HG02840 (cell line): ENCODE measurements around the gene UTP18.
"Not testable (repeated sequence)": the region's sequence is repeated elsewhere in the genome, so short reads cannot be mapped to it uniquely, and the experiment has no call there.

Experiments
- ATAC-seq: cut with Tn5 transposase; IDR thresholded peaks from one replicate; pipeline ENCODE4 v1.9.1; 2021; ENCODE audit warnings: mild to moderate bottlenecking, moderate library complexity, moderate number of reproducible peaks; ENCODE audit not compliant: unreplicated experiment, low FRiP score

The UTP18 gene

GRCh38 chr17:51258756-51259563 lies 1.4 kb upstream of the UTP18 start:
- no peak for ATAC-seq

DNA sequence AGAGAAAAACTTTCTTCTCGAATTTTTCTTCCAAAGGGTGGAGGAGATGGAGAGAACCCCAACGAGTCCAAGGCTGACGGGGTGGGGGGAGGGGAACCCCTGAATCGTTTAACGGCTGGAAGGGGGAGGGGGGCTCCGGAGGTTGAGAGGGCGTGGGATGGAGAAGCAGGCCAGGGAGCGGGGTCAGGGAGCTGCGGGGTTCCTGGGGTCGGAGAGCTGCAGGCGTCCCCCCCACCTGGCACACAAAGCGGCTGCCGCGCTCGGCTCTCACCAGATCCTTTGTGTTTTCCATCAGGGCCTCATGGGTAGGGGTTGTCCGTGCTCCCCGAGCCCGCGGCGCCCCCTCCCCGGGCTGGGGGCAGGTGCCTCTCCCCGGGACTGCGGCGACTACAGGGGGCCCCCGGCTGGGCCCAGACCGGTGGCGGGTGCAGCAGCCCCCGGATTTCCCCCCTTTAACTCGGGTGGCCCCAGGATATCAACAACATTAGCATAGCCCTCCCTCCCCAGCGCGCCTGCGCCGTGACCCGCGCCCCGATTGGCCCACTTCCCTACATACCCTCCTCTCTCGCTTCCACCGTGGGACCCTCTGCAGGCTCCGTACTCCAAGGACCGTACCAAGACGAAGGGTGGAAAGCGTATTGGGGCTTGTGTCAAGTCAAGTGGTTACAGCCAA lies 646 bp upstream of the UTP18 start, which contains the start of gene MBTD1:
MBTD1 (minus strand) TSS at position 486 of the 673 bp plus-strand sequence. CDS start 34,888 bp downstream, outside the sequence.
- peak; percentile 77 for ATAC-seq

DNA sequence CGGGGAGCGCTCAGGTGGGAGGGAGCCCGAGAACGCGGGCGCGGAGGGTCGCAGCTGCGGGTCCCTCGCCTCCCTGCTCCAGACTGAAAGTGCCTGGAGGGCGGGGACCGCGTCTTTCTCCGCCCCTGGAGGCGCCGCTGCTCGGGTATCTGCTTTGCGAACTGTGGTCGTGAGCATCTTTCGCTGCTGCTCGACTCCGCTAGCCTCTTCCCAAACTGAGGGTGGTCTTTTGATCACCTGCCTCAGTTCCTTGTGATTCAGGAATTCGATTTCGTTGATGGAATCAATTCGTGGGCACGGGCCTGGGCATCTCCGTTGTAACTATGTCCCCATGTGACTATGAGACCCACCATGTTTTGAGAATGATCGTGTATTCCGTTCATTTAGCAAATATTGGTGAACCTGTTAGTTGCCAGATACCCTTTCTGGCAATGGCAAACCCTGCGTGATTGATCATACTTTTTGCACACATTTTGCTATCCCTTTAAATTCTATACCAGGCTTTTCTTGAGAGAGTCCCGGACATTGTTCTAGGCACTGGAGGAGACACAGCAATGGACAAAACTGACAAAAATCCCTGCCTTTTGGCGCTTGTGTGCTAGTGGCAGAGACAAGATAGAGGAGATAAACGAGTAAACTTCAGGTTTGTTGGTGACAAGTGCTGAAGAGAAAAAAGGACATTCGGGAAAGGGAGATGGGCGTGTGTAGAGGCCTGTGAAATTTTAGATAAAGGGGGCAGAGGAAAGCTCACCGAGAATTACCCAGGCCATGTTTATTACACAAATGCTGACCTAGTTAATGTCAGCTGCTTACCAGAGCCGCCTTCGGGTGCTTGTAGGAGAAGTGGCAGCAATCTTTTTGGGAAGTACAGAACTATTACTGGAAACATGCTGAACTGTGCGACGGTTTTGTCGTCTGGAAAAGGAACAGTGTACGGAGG lies 948 bp downstream of the UTP18 start:
- no peak for ATAC-seq

DNA sequence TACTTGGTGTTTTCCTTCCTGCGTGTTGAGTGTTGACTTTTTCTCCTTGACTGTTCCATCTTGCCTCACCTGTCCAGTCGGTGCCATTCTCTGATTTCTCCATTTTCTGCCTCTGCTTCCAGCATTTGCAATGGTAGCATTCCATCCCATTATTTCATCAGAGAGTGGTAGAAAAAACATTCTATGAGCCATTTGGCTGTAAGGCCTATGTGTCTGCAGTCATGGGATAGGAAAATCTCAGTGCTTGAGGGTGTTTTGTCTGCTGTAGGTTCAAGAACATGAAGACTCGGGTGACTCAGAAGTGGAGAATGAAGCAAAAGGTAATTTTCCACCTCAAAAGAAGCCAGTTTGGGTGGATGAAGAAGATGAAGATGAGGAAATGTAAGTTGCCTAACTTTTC lies 2.7 kb downstream of the UTP18 start:
- ATAC-seq = no peak

DNA sequence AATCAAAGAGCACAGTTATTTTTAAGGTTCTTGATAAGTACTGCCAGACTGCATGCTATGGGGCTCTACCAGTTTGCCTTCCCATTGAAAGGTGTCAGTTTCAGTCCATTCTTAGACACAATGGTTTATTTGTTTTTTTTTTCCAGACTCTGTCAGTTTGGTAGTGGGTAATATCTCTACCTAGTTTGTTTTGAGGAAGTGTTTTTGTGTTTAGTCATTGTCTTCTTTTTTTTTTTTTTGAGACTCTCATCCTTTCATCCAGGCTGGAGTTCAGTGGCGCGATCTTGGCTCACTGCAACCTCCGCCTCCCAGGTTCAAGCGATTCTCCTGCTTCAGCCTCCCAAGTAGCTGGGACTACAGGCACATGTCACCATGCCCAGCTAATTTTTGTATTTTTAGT lies 4.1 kb downstream of the UTP18 start:
- not testable (repeated sequence) for ATAC-seq

DNA sequence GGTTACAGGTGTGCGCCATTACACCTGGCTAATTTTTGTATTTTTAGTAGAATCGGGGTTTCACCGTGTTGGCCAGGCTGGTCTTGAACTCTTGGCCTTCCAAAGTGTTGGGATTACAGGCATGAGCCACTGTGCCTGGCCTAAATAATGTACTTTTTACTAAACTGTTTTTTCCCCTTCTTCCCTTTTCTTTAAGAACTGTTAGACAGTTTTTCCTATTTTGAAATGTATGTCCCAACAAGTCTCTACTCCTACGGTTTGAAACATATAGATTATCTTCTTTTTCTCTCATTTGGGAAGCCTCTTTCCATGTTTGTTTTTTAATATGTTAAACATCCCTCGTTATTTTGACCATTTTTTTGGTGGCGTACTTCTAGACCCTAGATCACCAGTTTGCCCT lies 9.6 kb downstream of the UTP18 start:
- no peak for ATAC-seq

DNA sequence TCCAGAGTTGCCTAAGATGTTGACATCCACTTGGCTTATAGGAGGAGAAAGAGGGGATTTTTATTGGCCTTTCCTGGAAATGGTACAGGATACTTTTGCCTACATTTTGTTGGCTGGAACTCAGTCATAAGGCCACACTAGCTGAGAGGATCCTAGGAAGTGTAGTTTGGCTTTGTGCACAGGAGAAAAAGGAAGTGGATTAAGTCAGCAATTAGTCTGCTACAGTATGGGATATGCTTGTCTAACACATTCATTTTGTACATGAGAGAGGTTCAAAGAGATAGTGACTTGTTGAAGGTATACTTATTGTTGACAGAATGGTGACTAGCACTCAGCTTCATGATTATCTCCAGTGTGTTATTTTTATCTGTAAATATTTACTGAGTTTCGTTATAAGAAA lies 10.3 kb downstream of the UTP18 start:
- no peak for ATAC-seq

- ATAC-seq = no peak
Measured at GRCh38 chr17:51272812-51273211, 12.5 kb downstream of the UTP18 start.

GRCh38 chr17:51275381-51275780 lies 15.0 kb downstream of the UTP18 start:
- no peak for ATAC-seq

GRCh38 chr17:51279183-51279582 lies 18.8 kb downstream of the UTP18 start:
- ATAC-seq = no peak

GRCh38 chr17:51287412-51287811 lies 27.1 kb downstream of the UTP18 start:
- no peak for ATAC-seq

- ATAC-seq = no peak
Measured at GRCh38 chr17:51289696-51290111, 29.4 kb downstream of the UTP18 start.

GRCh38 chr17:51294338-51294737 lies 34.0 kb downstream of the UTP18 start:
- not testable (repeated sequence) for ATAC-seq

DNA sequence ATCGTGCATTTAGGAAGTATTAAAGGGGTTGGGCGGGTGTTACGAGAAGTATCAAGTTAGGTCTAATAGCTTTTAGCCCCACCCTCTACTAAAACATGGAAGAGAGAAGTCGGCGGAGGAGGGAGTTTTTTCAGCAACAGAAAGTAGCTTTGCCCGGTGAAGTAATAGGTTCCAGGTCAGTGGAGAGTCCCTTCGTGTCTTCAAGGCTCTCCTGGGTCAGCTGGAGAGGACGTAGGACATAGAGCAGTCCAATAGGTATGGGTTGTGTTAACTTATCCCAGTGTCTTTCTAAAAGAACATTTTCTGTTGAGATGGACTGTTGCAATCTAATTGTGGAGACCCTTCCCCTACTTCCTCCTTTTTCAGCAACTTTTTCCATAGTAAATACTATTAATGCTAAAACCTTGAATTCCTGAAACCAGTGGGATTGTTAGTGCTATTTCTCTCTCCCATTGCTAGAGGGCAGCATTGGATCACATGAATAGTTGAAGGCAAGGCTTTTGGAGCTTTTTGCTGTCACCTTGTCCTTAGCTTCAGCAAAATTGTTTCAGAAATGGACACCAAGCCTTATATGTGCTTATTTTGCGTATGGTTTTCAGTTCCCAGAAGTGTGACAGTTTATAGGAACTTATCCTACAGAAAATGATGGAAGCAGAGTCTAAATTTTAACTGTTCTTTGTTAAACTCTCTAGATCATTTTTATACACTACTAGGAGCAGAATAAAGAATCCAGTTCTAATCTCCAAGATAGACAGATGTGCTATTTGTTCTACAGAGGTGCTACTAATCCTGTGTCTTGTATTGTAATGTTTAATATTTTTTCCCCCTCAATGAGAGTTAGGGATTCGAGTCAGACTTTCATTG lies 38.4 kb downstream of the UTP18 start:
- ATAC-seq = no peak

- ATAC-seq = no peak
Measured at GRCh38 chr17:51299859-51300258, 39.5 kb downstream of the UTP18 start.

- ATAC-seq = no peak
Measured at GRCh38 chr17:51305182-51305581, 44.8 kb downstream of the UTP18 start.

DNA sequence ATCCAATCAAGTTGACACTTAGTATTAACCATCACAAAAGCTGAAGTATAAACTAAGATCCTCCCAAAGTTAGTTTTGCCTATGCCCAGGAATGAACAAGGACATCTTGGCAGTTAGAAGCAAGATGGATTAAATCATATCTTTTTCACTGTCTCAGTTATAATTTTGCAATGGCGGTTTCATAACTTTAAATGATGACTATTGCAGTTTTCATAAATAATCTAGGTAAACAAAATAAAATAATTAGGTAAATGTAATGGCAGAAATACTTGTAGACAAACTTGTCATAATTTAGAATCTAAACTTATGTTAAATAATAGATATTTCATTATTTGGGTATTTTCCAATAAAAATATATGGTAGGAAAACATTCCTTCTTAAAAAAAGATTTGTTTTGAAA lies 51.7 kb downstream of the UTP18 start:
- not testable (repeated sequence) for ATAC-seq

DNA sequence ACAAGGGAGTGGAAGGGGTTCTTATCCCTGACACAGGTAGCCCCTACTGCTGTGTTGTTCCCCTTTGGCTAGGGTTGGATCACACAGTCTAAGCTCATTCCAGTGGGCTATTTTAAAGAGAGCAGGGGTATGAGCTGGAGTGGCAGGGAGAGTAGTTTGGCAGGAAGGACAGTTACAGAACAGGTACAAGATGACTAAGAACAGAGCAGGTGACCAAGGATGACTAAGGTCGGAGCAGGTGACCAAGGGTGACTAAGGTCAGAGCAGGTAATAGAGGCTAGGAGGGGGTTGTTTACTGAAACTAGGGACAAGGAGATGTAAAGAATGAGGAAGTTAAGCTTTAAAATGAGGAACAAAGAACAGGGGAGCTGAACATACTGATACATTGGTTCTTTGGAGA lies 58.8 kb downstream of the UTP18 start:
- no peak for ATAC-seq

- ATAC-seq = no peak
Measured at GRCh38 chr17:51322390-51323029, 62.2 kb downstream of the UTP18 start.
